Measurements from ENCODE around the gene SHISA6. TPM values are rescaled to one million over a fixed set of nuclear protein-coding genes. Genes with fewer than 3 reads are reported as not detected.

SHISA6 gene
- total RNA-seq, 1 experiment from 2014 or later: 2.9 TPM

DNA sequence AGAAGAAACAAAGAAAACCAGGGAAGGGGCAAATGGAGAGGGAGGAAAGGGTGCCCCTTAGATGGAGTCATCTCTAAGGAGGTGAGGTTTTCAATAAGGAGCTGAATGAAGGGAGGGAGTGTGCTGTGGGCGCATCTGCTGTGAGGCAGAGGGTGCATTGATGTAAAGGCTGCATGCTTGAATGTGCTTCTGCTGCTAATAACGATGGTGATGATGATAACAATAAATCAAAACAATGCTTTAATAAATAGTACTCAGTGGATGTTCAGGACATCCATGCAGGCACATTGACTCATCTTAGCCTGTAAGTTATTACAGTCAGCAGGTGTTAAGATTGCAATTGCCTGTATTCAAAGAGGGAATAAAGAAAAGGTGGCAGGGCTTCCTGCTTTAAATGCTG lies 87.8 kb downstream of the SHISA6 start:
- Histone ChIP-seq H3K27ac (ENCODE audit: insufficient read length, low read depth, low read length) (no peak overlapping the region), H3K79me1 (ENCODE audit: insufficient read depth, low read depth, low read length, poor library complexity, severe bottlenecking) (no peaks in the 10 kb centered on the region)

More for the DNA sequence above, 87.8 kb downstream of the SHISA6 start:
- H2BK15ac ChIP-seq (ENCODE audit: low read depth, low read length): no peak overlapping the region
- H3K9ac ChIP-seq (ENCODE audit: extremely low read depth, insufficient read length, low read length): no peak overlapping the region
- no peaks in the 10 kb centered on the region for H3K27me3 ChIP-seq (ENCODE audit: insufficient read depth, low read length)
- no peak overlapping the region for H3T11ph ChIP-seq (ENCODE audit: low read length)
- no peak for TF ChIP-seq CTCF (conservative IDR thresholded peaks at IDR 0.05)
- H3K9me3 ChIP-seq (ENCODE audit: control insufficient read depth, low read depth, low read length): no peaks in the 10 kb centered on the region
- H3K4me1 ChIP-seq (ENCODE audit: insufficient read depth, low read length): peaks cover 5% of the 10 kb centered on the region; the same call in 1 of the 2 replicates
- H3K23me2 ChIP-seq (ENCODE audit: insufficient read length, low read depth, low read length, poor library complexity, severe bottlenecking): no peaks in the 10 kb centered on the region
- no peak overlapping the region for H4K8ac ChIP-seq (replicated peaks; ENCODE audit: insufficient read length, low read depth, low read length)
- H3K14ac ChIP-seq (ENCODE audit: insufficient read depth, low read length): no peak overlapping the region
- Mint-ChIP-seq H3K4me3 (no peak overlapping the region), H3K27ac (no peak overlapping the region; a peak in 2 of 7 replicates), H3K4me1 (peaks cover 25 to 40% of the 10 kb centered on the region in 2 experiments), H3K36me3 (ENCODE audit: insufficient read depth in 1 of 3, low read depth in 3 of 3) (no peaks in the 10 kb centered on the region; a peak in 1 of 7 replicates), H3K9me3 (no peaks in the 10 kb centered on the region), H3K27me3 (ENCODE audit: low read depth) (peaks cover 2% of the 10 kb centered on the region; the same call in 1 of the 2 replicates)
- no peaks in the 10 kb centered on the region for H4K20me1 ChIP-seq (ENCODE audit: control insufficient read depth, insufficient read depth, insufficient read length)
- no peak overlapping the region for H2AFZ ChIP-seq (ENCODE audit: low read length)
- H3K79me2 ChIP-seq (ENCODE audit: insufficient read depth, low read length): no peaks in the 10 kb centered on the region
- H3K56ac ChIP-seq (ENCODE audit: insufficient read length, low read depth, low read length): no peak overlapping the region
- no peak overlapping the region for H2BK5ac ChIP-seq (ENCODE audit: insufficient read length, low read length)
- H2BK120ac ChIP-seq (ENCODE audit: low read depth, low read length, poor library complexity, severe bottlenecking): no peak overlapping the region
- H3K4ac ChIP-seq (ENCODE audit: low read depth, low read length): no peak overlapping the region
- DNase-seq: no peak
- no peak overlapping the region for H2BK20ac ChIP-seq (ENCODE audit: low read depth, low read length, poor library complexity, severe bottlenecking)
- no peak overlapping the region for H2BK12ac ChIP-seq (ENCODE audit: insufficient read length, low read depth, low read length)
- H2AK5ac ChIP-seq (ENCODE audit: insufficient read length, low read length): no peak overlapping the region
- no peak overlapping the region for H4K91ac ChIP-seq (ENCODE audit: insufficient read length, low read depth, low read length)
- WGBS (ENCODE audit: extremely low coverage, insufficient read length, low lambda C conversion rate): no CpG with 5 or more reads among the region's 2 CpGs
- no peak overlapping the region for H3K18ac ChIP-seq (ENCODE audit: insufficient read length, low read depth, low read length)
- H3K23ac ChIP-seq (ENCODE audit: insufficient read length, low read depth, low read length): no peak overlapping the region
- H4K5ac ChIP-seq (ENCODE audit: insufficient read length, low read depth, low read length): no peak overlapping the region
- H3K4me2 ChIP-seq (ENCODE audit: insufficient read depth, insufficient read length, low read length): no peak overlapping the region
